GM12892 (cell line): ENCODE data around the gene PPP2CA.
A peak's percentile ranks its signal among the peaks of the same experiment; 100 is the strongest.

Experiments
- DNase-seq: peaks from one replicate; pipeline ENCODE4 v3.0.0; 2011; ENCODE audit not compliant: insufficient read length
- FAIRE-seq: peaks from 2 replicates; lab custom pipeline; 2011; peaks lifted over from hg19 to GRCh38; lab: Jason Lieb, UNC
- POLR2A ChIP-seq: IDR thresholded peaks from 2 replicates; pipeline ENCODE4 v1.6.1; 2011; ENCODE audit warnings: low read depth, low read length, control low read depth
- POLR2AphosphoS5 ChIP-seq: IDR thresholded peaks from 2 replicates; pipeline ENCODE4 v1.6.1; 2011; ENCODE audit warnings: low read depth, low read length, control low read depth
- TAF1 ChIP-seq: IDR thresholded peaks from 2 replicates; pipeline ENCODE4 v1.6.1; 2011; ENCODE audit warnings: low read depth, mild to moderate bottlenecking, control low read depth, low read length, borderline replicate concordance

PPP2CA gene

GRCh38 chr5:134149571-134150303, 76.1 kb downstream of the PPP2CA start:
- no peak for TF ChIP-seq POLR2AphosphoS5
- no peak for TF ChIP-seq TAF1
- TF ChIP-seq POLR2A = peak; percentile 23; the same call in 1 of the 2 replicates
- FAIRE-seq (no peak), DNase-seq (no peak)

GRCh38 chr5:134148986-134149539, 76.8 kb downstream of the PPP2CA start:
- DNase-seq = no peak
- no peak for FAIRE-seq
- TF ChIP-seq TAF1 (no peak), POLR2AphosphoS5 (0 out of 2 replicates have a peak, but pooled peaks have one; percentile 58), POLR2A (no peak)

GRCh38 chr5:134148316-134148715, 77.6 kb downstream of the PPP2CA start:
- DNase-seq (no peak), FAIRE-seq (no peak)
- TF ChIP-seq TAF1 (no peak), POLR2A (no peak), POLR2AphosphoS5 (no peak; the same call in none of the 2 replicates)

GRCh38 chr5:134146651-134147518, 79.0 kb downstream of the PPP2CA start:
- no peak for FAIRE-seq
- no peak for DNase-seq
- TF ChIP-seq TAF1 (no peak), POLR2AphosphoS5 (no peak), POLR2A (peak; percentile 58)

- TF ChIP-seq POLR2AphosphoS5 (no peak), POLR2A (peak; percentile 36; the same call in 1 of the 2 replicates), TAF1 (no peak)
- peak; percentile 56 for DNase-seq
- peak; percentile 91 for FAIRE-seq
These were observed 79.9 kb downstream of the PPP2CA start for GRCh38 chr5:134145779-134146581.

GRCh38 chr5:134145041-134145757, 80.7 kb downstream of the PPP2CA start:
- FAIRE-seq (no peak), DNase-seq (no peak)
- TF ChIP-seq POLR2A (no peak), POLR2AphosphoS5 (no peak), TAF1 (no peak)
